LNCAP (cell line): ENCODE results near the gene ARHGDIA.

ENCODE experiments used
- TF ChIP-seq, protein P1 (sequence below): fragments of 450-650 bp; IDR thresholded peaks from 2 replicates; pipeline ENCODE4 v1.5.1; 2017; ENCODE audit warnings: mild to moderate bottlenecking

ARHGDIA gene

DNA sequence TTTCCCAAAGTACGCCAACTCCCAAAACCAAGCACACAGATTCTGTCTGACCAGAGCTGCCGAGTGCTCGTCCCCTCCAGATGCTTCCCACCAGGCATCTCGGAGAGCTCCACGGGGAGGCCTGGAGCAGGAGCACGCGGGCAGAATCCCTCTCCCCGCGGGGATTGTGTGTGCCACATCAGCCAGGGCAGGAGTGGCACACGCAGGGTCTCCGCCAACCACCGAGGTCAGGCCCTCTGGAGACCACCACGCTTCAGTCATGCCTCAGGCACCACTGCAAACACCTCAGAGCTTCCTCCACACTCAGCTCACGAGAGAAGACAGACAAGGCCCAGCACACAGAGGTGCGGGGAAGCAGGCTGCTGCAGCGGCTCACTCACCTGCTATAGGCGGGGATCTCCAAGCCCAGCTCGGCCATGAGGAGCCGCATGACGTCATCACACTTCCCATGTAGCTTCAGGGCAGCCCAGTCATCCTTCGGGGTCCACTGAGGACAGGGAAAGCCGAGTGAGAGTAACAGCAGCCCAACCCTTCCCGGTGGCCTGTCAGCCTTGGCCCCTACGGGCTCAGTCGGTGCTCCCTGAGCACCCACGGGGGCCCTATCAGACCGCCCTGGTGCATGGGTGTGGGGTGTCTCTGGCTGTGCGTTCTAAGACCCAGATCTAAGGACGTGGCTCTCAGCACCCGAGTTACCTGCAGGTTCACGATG is 42.4 kb upstream of the ARHGDIA start:
- TF ChIP-seq, protein P1, sequence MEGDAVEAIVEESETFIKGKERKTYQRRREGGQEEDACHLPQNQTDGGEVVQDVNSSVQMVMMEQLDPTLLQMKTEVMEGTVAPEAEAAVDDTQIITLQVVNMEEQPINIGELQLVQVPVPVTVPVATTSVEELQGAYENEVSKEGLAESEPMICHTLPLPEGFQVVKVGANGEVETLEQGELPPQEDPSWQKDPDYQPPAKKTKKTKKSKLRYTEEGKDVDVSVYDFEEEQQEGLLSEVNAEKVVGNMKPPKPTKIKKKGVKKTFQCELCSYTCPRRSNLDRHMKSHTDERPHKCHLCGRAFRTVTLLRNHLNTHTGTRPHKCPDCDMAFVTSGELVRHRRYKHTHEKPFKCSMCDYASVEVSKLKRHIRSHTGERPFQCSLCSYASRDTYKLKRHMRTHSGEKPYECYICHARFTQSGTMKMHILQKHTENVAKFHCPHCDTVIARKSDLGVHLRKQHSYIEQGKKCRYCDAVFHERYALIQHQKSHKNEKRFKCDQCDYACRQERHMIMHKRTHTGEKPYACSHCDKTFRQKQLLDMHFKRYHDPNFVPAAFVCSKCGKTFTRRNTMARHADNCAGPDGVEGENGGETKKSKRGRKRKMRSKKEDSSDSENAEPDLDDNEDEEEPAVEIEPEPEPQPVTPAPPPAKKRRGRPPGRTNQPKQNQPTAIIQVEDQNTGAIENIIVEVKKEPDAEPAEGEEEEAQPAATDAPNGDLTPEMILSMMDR = no peak

DNA sequence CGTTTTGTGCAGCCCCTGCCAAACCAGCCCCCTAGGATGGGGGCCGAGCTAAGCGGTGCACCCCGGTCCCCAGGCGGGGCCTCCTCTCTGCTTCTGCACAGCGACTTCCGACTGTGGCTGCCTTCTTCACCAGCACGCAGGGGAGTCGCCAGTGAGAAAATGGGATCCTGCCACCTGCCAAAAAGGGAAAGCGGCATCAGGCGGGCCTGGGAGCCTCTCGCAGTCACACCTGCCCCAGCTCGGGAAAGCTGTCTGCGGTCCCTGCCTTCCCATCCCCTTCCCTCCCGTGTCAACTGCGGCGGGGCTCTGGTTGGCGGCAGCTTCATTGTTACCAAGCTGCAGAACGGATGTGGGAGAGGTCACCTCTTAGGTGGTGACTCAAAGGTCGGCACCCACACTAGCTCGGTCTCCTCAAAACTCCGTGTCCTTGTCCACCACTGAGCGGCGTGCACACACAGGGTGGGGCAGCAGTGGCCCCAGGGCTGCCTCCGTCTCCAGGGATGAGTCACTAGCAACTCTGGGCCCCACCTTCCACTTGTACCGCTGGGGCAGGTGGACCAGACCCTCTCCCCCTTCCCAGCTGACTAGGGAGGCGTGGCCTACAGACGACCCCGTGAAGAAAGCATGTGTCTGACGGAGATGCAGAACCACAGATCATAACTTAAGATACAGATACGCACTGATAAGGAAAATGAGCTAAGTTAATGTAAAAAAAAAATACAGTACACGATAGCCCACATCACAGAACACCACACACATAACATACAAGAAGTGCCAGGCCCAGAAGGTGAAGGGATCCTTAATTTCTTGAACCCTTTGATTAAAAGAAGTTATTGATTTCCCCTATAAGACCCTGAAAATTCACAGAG is 41.5 kb upstream of the ARHGDIA start:
- TF ChIP-seq, protein P1 = no peak

DNA sequence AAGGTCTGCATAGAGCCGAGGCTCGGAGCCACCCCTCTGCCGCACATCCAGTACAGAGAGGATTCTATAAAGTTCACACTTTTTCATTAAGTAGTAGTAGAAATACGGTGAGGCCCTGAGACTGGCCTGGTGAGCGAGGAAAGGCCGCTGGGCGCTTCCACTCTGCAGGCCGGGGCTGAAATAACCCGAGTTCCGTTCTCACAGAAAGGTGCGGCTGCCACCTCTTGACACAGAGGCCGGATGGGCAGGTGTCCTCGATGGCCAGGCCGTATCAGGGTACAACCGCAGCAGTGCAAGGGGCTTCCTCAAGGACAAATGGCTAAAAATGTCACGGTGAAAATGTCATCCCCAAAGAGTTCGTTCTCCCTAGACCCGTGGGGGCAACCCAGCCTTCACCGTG is 40.8 kb upstream of the ARHGDIA start:
- TF ChIP-seq, protein P1 = 0 out of 2 replicates have a peak, but pooled peaks have one; percentile 17

DNA sequence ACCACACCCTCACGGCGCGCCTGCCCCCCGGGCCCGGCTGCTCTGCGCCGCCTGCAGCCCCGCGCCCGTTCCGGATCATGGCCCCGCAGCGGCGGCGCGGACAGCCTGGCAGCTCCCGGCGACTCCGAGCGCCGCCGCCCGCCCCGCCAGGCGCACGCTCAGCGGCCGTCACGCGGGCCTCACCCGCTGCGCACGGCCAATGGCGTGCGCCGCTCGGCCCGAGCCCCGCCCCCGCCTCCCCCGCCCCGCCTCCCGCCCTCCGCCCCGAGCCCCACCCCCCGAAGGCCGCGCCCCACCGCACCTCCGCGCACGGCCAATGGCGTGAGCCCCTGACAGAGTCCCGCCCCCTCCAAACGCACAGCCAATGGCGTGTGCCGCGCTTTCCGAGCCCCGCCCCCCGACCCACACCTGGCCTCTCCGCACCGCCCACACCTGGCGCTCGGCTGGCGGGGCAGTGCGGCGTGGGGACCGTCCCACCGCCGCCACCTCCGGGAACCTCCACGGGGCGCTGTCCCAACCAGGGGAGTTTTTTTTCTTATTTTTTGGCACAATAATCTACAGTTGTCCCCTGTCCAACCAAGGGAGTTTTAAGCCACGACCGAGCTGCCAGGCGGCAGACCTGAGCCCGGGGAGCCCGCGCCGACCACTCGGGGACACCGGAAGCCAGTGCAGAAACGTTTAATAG is 40.3 kb upstream of the ARHGDIA start, which contains the start of gene PCYT2:
TSS of gene PCYT2 (minus strand) at position 123 of the 685 bp plus-strand sequence. CDS start at position 79, 44 bp downstream.
- TF ChIP-seq, protein P1 = peak; percentile 48

DNA sequence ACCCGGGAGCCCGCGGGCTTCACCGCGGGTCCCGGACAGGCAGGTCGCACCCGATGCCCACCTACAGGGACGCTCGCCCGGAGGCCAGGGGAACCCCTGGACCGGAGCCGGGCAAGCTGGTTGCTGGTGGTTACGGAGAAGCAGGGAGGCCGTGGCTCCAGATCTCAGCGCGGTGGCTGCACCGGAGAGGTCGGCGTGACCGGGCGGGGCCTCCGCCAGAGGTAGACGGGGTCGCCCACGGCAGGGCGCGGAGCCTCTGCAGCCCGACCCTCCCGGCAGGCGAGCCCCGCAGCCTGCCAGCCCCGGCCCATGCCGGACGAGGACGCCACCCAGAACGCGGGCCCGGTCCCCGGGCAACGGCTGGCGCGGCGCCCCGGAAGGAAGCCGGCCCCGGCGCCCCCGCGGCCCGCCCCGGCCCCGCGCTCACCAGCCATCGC is 39.7 kb upstream of the ARHGDIA start:
- TF ChIP-seq, protein P1 = no peak

DNA sequence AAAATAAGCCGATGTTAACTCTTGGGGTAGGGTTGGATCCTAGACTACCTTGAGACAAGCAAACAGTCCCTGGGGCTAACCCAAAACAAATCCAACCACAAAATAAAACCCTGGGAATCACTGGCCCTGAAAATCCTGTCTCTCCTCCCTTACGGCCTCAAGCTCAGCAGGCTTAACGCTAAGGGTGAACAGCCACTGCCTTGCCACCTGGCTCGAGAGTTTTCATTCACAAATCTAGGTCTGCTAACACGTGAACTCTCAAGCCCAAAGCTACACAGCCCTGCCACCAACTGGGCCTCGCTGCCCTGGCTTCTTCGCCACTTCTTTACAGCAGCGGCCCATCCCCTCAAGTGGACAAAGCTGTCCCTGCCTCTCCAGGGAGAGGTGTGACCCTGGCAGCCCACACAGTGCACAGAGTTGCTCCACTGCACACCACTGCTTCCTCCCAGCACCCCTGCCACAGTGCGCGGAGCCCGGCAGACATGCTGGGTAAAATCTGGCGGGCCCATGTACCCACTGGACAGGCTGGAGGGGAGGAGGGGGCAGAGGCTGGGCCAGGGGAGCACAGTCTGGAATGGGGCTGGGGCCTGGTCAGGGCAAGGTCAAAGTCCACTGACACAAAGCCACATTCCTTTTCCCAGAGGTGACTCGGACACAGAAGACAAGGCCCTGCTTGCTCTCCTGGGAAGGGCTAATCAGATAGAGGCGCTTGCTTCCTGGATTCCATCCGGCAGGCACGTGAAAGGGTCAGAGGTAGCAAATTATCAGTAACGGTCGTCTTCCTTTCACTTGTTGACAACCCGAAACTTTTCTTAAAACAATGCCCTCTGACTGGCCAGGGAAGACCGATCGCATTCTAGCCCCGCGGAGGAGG is 39.1 kb upstream of the ARHGDIA start:
- TF ChIP-seq, protein P1 = no peak
